Myocyte (in vitro differentiated cells): Measurements from ENCODE around the gene TMEM144. TPM values are rescaled to one million over a fixed set of nuclear protein-coding genes. Genes with fewer than 3 reads are reported as not detected.
A peak's percentile ranks its signal among the peaks of the same experiment; 100 is the strongest.
"Not testable (repeated sequence)": the region's sequence is repeated elsewhere in the genome, so short reads cannot be mapped to it uniquely, and the experiment has no call there.

Experiments
- DNase-seq: peaks from one replicate; pipeline ENCODE4 v3.0.0-alpha.2; 2012; ENCODE audit warnings: low read depth
- total RNA-seq: library from RNA; depleted of rRNA; stranded (reverse); fragments of >200 nt; gene quantifications from 2 replicates; pipeline ENCODE4 v1.2.3, GENCODE V29; 2014

TMEM144 gene
- total RNA-seq, 1 donor from 2014 or later, result 11.7 TPM

DNA sequence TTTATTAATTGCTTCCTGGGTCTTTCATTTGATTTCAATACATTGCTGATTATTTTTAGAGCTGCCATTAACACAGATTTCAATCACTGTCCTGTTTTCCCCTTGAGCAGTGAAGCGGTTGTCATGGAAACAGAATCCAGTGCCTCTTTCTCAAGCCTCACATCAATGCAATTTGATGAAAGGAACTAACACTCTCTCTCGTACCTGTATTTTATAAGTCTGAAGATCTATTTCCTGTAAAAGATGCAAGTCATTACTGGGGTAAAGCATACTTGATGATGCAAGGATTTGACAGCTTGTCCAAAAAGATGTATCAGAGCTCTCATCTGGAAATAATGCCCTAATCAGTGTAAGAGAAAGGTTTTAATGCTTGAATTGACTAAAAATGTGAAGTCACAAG, 19.6 kb upstream of the TMEM144 start:
- DNase-seq, result no peak

DNA sequence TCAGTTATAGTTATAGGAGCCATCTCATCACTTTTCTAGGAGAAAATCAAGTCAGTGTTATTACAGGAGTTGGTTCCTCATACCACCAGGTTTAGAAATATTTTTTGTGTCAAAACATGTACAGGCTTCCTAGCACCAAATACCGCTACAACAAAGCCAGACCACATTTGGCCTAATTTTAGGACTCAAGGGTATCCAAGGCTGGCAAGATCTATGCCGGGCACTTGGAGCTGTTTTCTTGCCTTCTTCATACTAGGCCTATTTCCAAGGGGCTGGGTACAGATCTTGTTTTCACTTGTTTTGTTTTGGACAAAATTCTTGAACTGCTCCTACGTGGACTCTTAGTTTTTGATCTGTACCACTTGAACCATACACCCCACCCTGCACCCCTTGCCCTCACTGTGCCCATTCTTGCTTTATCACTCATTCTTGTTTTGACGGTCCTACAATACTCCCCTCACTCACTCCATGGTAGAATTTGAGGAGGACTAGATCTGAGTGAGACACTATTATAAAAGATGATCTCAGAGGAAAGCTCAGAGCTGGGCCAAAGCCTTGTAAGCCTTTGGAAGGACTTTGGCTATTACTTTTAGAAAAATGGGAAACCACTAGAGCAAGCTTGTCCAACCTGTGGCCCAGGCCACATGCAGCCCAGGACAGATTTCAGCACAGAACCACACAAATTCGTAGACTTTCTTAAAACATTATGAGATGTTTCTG, 17.7 kb upstream of the TMEM144 start:
- peak; percentile 55 for DNase-seq

DNA sequence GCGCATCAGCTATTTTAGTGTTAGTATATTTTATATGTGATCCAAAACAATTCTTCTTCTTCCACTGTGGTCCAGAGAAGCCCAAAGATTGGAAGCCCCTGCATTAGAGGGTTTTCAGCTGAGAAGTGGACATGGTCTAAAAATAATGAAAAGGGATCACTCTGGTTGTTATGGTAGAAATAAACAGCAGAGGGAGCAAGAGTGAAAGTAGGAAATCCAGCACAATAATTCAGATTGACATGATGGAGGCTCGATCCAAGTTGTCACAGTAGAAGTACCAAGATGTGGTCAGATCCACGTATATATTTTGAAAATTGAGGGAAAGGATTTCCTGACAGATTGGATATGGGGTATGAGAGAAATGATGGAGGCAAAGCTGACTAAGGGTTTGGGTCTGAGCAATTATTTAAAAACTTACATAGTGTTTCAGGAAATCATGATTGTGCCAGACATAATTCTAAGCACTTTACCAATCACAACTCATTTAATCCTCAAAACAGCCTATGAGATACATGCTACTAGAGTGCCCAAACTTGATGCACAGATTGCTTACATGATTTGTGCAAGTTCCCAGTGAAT, 17.0 kb upstream of the TMEM144 start:
- DNase-seq, result peak; percentile 69

DNA sequence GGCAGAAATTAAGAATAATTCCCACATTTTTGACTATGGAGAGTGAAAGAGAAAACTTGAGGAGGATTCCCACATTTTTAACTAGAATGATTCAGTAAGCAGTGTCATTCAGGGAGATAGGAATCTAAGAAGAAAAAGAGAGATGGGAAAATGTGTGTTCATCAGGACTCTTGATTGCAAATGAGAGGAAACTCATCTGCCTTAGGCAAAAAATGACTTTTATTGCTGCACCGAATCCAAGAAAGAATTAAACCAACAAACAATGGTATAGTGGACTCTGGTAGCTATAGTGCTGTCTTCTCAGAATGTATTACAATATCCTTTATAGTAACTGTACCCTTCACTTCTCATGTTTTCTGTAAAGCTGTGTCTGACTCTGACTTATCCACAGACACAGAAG, 15.0 kb upstream of the TMEM144 start:
- no peak for DNase-seq

DNA sequence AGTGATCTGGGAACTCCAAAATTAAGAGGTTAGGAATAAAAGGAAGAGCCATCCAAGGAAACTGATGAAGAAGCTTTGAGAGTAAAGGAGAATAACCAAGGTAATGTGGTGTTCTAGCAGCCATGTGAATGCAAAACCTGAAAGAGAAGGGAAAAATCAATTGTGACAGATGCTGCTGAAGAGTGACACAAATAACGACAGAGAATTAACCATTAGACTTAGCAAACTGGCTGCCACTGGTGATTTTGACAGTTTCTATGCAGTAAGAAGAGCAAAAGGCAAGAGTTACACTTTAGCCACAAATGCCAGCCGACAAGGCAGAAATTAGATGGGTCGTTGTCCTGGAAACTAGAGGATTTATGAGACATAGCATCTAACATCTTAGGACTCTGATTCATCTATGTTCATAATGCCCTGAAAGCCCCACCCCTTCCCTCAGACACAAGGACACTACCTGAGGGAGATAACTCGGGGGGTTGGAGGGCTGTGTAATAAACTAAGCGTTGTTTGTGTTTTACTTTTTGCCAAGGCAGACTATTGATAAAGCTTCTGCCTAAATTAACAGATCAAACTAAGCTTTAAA, 13.0 kb upstream of the TMEM144 start:
- DNase-seq, result no peak

DNA sequence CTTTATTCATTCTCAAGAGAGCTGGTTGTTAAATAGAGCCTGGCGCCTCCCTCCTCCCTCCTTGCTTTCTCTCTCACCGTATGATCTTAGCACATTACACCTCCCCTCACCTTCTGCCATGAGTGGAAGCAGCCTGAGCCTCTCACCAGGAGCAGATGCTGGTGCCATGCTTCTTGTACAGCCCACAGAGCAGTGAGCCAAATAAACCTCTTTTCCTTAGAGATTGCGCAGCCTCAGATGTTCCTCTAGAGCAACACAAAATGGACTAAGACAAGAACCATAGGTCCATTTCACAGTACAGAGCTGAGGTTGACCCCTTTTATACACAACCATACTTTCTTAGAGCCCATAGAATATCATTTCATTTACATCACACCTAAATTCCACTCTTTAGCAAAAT, 10.1 kb upstream of the TMEM144 start:
- no peak for DNase-seq

DNA sequence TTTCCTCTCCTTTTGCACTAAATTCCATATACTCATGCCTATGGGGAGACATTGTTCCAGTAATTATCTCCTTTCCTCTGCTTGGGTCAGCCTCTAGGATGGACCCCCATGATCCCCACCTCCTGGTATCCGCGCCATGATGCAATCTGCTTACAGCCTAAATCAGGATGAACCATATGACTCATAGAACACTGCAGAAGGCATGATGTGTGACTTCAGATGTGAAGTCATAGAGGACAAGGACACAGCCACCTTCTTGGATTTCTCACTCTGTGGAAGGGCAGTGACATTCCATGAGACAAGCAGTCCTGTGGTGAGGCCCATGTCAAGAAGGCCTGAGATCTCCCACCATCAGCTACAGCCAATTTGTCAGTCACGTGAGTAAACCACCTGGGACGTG, 9.0 kb upstream of the TMEM144 start:
- DNase-seq, result no peak

DNA sequence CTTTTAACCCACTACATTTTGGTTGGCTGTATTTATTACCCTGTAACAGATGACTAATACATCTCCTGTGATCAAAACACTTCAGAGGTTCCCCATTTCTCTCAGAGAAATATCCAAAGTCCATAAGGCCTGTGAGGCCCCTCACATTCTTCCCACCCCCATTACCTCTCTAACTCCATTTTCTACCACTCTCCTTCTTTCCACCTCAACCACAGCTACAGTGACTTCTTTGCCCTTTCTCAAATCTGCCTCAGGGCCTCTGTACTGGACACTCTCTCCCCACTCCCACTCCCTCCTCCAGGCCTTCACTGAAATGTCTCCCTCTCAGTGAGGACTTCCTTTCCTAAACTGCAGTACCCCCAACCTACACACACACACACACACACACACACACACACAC, 8.4 kb upstream of the TMEM144 start:
- DNase-seq, result no peak

DNA sequence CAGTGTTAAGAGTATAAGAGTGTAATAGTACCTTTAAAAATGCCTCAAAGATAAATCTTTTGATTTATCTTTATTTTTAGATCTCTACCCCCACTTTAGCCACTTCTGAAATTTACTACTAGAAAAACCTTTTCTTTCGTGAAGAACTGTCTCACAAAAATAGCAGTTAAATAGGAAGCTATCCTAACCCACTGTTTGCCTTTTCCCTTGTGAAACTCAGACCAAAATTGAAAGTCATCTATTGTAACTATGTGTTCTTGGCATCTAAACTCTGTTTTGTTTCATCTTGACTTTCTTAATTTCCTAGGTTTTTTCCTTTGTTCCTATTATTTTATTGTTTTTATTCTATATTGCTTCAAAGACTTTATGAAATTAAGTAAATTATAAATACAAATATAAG, 7.8 kb upstream of the TMEM144 start:
- DNase-seq, result no peak

DNA sequence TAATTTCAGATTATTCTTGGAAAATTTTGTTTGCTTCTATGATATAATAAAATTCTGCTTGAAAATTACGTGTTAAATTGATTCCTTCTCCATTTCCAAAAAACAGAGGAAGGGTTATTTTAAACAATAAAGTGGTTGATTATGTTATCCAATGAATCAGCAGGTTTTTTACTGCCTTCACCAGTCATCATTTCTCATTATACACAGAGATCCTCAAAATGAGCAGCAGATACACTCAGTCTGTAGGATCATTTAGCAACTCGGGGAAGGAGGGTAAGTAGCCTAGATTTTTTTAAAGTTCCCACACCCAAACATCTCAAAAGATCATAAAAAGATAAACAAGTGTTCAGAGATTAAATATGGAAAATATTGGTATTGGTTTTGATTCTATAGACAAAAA, 6.8 kb upstream of the TMEM144 start:
- DNase-seq, result no peak

DNA sequence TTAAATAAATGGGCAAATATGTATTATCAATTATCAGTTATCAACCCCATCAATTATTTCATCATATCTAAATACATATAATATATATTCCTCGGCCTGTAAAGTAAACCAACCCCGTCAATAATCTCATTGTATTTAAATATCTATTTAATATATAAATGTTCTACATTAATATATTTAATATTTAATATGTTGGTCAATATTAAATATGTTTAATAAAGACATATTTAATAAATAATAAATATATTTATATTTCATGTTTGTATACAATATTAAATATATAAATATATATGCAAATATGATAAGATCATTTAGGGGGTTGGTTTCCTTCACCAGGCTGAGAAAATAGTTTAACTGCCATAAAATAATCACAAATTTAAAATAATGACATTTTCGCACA, 6.4 kb upstream of the TMEM144 start:
- no peak for DNase-seq

DNA sequence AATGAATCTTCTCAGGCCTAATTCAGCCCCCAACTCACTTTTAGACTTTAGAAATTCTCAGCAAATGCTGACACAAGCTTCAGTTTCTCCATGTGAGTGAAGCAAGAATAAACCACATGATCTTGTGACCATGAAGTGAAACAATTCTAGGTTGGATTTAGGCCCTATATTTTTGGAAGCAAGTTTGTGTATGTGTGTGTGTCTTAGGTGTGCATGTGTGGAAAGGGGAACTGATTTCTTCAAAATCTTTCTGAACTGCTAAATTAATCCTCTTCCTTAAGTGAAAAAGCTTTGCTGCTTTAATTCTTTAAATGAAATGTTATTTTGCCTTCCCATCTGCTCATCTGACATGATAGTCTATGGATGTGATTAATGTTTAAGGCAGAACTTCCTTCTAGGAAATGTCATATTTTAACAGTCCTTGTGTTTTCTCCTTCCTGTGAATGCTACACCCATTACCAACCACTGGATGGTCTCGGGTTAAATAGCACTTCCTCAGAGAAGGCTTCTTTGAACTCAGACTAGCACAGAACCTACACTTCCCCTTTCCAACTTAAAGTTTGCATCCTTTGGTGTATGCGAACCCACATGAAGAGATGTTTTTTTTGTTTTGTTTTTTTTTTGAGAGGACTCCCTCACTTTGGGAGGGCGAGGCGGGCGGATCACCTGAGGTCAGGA, 1.2 kb upstream of the TMEM144 start:
- DNase-seq, result no peak

DNA sequence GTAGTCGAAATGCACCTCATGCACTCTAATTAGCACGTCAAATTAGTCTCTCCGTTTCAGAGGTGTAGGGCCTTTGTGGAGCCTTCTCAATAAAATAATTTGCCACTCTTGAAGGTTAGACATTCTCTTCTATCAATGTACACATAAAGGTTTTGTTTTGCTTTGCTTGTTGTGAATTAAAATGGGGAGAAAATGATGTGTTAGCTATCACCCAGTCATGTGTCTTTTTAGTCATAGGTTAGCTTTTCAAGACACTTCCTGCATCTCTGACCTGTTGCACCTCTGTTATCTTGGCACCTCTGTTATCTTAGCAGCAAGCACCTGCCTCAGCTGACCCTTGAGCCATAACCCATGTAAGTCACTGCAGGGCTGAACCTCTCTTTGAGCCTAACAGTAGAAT, 936 bp downstream of the TMEM144 start:
- DNase-seq, result no peak

DNA sequence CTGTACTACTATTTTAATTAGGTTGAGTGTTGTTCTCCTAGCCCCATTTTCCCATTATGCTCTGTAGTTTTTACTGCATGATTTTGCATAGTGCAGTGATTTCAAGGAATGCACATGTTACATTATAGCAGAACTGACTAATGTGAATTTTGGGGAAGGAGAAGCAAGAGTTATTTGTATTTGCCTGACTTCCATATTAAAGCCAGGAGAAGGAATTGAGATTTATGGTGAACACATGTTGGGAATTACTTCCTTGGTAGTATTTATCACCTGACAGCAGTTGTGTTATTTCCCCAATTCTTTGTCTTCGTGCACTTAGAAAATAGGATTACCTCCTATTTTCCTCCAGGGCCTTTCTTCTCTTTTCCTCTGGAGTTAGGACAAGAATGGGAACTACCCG, 3.2 kb downstream of the TMEM144 start:
- no peak for DNase-seq

DNA sequence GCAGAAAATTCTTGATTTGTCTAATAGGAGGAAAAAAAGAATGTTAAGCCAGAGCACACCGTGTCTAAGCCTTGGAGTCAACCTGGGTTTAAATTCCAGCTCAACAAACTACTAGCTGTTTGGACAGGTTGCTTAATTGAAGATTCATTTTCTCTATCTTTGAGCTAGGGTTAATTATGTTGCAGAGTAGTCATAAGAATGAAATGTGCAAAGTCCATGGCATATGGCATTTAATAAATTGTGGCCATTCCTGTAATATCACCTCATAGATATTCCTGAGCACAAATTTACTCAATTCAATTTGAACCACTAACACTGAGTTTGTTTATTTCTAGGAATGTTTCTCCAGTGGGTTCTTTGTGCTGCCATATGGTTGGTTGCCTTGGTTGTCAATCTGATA, 4.6 kb downstream of the TMEM144 start:
- DNase-seq, result no peak

DNA sequence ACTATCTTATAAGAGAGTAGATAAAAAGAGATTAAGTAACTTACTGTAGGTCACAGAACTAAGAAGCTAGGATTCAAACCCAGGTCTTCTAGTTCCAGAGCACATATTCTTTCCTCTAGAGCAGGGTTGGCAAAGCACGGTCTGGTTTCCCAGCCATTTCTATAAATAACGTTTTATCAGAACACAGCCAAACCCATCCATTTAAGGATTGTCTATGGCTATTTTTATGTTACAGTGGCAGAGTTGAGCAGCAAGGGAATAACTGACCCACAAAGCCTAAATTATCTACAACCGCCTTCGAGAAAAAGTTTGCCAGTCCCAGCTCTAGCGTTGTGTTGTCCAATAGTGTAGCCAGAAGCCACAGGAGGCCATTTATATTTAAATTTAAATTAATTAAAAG, 7.5 kb downstream of the TMEM144 start:
- no peak for DNase-seq

DNA sequence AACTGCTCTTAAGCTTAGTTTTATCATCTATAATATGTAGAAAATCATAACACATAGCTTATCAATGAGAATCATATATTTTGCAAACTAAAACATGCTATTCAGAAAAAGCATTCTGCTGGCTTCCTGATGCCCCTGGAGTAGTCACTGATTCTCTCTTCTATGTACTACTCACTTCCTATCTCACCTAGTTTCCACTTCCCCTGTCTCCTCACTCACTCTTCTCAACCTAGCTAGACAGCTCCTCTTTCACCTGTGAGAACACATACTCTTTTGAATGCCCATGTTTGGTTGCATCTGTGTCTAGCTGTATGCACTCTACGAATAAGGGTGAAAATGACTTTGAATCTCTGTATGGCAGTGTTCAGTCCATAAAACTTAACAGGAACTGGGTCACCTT, 9.3 kb downstream of the TMEM144 start:
- DNase-seq, result no peak

DNA sequence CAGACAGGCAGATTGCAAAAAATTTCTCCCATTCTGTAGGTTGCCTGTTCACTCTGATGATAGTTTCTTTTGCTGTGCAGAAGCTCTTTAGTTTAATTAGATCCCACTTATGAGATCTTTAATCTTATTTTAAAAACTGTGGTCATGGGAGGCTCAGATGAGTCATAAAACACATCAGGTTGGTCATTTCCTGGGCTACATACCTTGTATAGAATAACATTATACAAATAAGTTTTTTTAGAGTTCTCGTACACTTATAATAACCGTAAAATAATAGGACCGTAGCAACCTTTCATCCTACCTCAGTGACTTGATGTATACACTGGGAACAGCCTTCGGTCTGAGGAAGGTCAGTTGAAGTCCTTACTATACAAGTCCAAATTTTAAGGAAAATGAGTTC, 14.0 kb downstream of the TMEM144 start:
- DNase-seq, result not testable (repeated sequence)

DNA sequence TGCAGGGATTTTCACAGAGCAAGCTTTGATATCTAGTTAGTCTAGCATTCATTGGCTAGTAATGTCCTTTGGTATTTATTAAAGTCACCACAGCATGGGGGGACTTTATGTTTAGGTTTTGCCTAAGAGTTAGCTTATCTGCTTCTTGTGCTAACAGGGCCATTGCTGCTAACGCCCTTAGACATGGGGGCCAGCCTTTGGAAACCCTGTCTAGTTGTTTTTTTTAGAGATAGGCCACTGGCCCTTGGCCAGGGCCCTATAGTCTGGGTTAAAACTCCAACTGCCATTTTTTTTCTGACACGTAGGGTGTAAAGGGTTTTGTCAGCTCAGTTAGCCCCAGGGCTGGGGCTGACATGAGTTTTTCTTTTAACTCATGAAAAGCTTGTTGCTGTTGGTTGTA, 14.7 kb downstream of the TMEM144 start:
- not testable (repeated sequence) for DNase-seq

DNA sequence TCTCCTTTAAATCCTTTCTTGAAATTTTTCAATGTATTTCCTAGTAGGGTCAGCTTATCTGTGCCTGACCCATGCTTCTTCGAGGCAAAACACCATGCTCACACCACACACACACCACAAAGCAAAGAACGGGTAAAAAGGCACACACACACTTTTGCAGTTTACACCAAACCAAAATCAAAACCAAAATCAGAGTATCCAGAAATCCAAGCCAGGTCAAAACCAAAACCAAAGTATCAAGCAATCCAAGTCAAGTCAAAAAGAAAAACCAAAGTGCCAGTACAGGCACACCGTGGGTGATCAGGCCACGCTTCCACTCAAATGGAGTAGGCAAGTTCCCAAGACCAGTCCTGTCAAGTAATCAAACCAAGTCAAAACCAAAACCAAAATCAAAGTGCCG, 17.6 kb downstream of the TMEM144 start:
- not testable (repeated sequence) for DNase-seq

DNA sequence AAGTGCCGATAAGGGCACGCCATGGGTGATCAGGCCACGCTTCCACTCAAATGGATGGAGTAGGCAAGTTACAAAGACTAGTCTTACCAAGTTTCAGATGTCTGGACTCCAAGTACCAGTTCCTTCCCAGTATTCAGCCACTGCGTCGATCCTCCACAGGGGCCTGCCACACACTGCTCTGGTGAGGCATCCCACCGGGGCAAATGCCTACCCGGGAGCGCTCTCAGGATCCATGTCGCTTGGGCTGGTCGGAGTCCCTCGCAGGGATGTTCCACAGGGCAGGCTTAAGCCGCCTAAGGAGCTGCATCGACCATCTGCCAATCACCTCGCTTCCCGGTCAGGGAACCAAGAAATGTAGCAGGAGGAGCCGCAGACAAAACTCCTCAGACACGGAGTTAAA, 18.1 kb downstream of the TMEM144 start:
- not testable (repeated sequence) for DNase-seq

DNA sequence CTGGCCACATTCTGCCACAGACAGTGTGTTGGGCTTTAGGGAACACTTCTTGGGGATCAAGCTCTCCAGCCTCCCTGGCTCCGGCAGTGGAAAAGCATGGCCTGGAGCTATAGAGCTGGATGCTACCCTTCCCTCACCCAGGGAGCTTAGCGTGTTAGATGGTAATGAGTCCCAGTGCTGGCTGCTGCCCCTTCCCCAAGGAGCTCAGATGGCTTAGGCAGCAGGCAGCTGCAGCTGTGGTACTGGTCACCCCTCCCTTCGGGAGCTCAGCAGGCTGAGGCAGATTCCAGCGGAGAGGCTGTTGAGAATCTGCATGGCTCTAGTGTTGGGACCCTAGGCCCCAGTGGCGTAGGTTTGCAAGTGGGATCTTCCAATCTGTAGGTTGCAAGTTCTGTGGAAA, 19.5 kb downstream of the TMEM144 start:
- peak; percentile 14 for DNase-seq
